Keratinocyte (primary cell): ENCODE measurements around the gene VAV2.

Source experiments
- EZH2 ChIP-seq: IDR thresholded peaks from one replicate; pipeline ENCODE4 v1.6.1; 2012; ENCODE audit warnings: inconsistent platforms, mild to moderate bottlenecking, low read length, moderate library complexity
- TF ChIP-seq, protein P1 (sequence below), 3 experiments: IDR thresholded peaks in 1 of 3; conservative IDR thresholded peaks in 1 of 3; optimal IDR thresholded peaks in 1 of 3; 2 replicates in 2 of 3; 3 replicates in 1 of 3; pipeline versions ENCODE3 to v1.5.1; 2011; ENCODE audit warnings: low read length in 3 of 3, mild to moderate bottlenecking in 3 of 3, moderate library complexity in 2 of 3, control low read depth in 1 of 3, inconsistent platforms in 1 of 3; ENCODE audit not compliant: insufficient read depth in 2 of 3; ENCODE audit errors: extremely low read depth in 1 of 3

- TF ChIP-seq, protein P1, sequence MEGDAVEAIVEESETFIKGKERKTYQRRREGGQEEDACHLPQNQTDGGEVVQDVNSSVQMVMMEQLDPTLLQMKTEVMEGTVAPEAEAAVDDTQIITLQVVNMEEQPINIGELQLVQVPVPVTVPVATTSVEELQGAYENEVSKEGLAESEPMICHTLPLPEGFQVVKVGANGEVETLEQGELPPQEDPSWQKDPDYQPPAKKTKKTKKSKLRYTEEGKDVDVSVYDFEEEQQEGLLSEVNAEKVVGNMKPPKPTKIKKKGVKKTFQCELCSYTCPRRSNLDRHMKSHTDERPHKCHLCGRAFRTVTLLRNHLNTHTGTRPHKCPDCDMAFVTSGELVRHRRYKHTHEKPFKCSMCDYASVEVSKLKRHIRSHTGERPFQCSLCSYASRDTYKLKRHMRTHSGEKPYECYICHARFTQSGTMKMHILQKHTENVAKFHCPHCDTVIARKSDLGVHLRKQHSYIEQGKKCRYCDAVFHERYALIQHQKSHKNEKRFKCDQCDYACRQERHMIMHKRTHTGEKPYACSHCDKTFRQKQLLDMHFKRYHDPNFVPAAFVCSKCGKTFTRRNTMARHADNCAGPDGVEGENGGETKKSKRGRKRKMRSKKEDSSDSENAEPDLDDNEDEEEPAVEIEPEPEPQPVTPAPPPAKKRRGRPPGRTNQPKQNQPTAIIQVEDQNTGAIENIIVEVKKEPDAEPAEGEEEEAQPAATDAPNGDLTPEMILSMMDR (optimal IDR thresholded peaks at IDR 0.05 in 1 of 3, IDR thresholded peaks at IDR 0.05 in 1 of 3, conservative IDR thresholded peaks at IDR 0.05 in 1 of 3; ENCODE audit: extremely low read depth in 1 of 3, insufficient read depth in 2 of 3, low read length in 3 of 3): no peak
- no peak for TF ChIP-seq EZH2
Observed at GRCh38 chr9:133926165-133926856, 65.8 kb downstream of the VAV2 start.
